HepG2 (cell line): Measurements from ENCODE around the gene ACTRT2. TPM values are rescaled to one million over a fixed set of nuclear protein-coding genes. Genes with fewer than 3 reads are reported as not detected.
A peak's percentile ranks its signal among the peaks of the same experiment; 100 is the strongest.

Experiments
- ATAC-seq: fragments of 200-7000 bp; cut with Tn5 transposase; 3 replicates; pipeline ENCODE4 v1.9.1; 2020; ENCODE audit warnings: mild to moderate bottlenecking, moderate library complexity
- BruUV-seq: library from RNA; stranded (reverse); fragments of 400-500 nt; replicated peaks from 2 replicates; lab custom pipeline; 2021; lab: Mats Ljungman, UMichigan
- CTCF ChIA-PET: fragments of 300-600 bp; formaldehyde crosslinking; extraction: SDS; loops from one replicate; lab custom pipeline; 2021; ENCODE audit warnings: low total read pairs, inconsistent platforms, low intra/inter-chr PET ratio; lab: Yijun Ruan, JAX
- POLR2A ChIA-PET: fragments of 350-600 bp; sonication (Branson Sonifier 250); formaldehyde crosslinking; loops from one replicate; lab custom pipeline; 2020; ENCODE audit warnings: antibody characterized with exemption, inconsistent platforms; lab: Yijun Ruan, JAX
- DNase-seq: peaks from one replicate; pipeline ENCODE4 v3.0.0-alpha.2; 2015; ENCODE audit warnings: low spot score
- FAIRE-seq: peaks from 3 replicates; lab custom pipeline; 2011; peaks lifted over from hg19 to GRCh38; lab: Jason Lieb, UNC
- H2AFZ ChIP-seq: one replicate; pipeline ENCODE4 v1.6.1; 2011; ENCODE audit warnings: low read length, inconsistent platforms
- H3K27ac ChIP-seq: fragments of 300-600 bp; 3 replicates; pipeline ENCODE4 v1.8.0; 2011; ENCODE audit warnings: mixed run types, mild to moderate bottlenecking, mixed read lengths, low read length, inconsistent platforms; ENCODE audit not compliant: insufficient read depth; ENCODE audit errors: extremely low read length
- H3K27me3 ChIP-seq, 2 experiments: fragments of 200-600 bp in 1 of 2; 2 replicates in 1 of 2; 3 replicates in 1 of 2; pipeline versions ENCODE4 v1.6.0 to v1.8.0; 2011; ENCODE audit warnings: low read length in 2 of 2, mild to moderate bottlenecking in 2 of 2, moderate library complexity in 2 of 2, inconsistent platforms in 1 of 2; ENCODE audit not compliant: insufficient read depth in 2 of 2, control insufficient read depth in 1 of 2
- H3K36me3 ChIP-seq, 2 experiments: fragments of 200-600 bp in 1 of 2; replicated peaks in 1 of 2; 2 replicates in 1 of 2; 3 replicates in 1 of 2; pipeline versions ENCODE4 v1.5.1 to v1.8.0; 2011; ENCODE audit warnings: low read length in 2 of 2, inconsistent platforms in 1 of 2; ENCODE audit not compliant: insufficient read depth in 2 of 2, control insufficient read depth in 1 of 2
- H3K4me1 ChIP-seq: 2 replicates; pipeline ENCODE4 v1.5.1; 2012; ENCODE audit warnings: low read length, inconsistent platforms; ENCODE audit not compliant: insufficient read depth
- H3K4me2 ChIP-seq: 2 replicates; pipeline ENCODE4 v1.6.0; 2011; ENCODE audit warnings: low read depth, low read length, inconsistent platforms
- H3K4me3 ChIP-seq, 3 experiments: fragments of 200-600 bp in 1 of 3; sonication (generic), shearing (Covaris generic) in 1 of 3; replicated peaks in 1 of 3; 2 replicates each; pipeline ENCODE4 v1.5.1; 2011 to 2016; ENCODE audit warnings: low read length in 3 of 3, inconsistent platforms in 2 of 3, low read depth in 2 of 3, mild to moderate bottlenecking in 2 of 3, control low read depth in 1 of 3, mixed read lengths in 1 of 3; ENCODE audit not compliant: insufficient read depth in 1 of 3
- H3K79me2 ChIP-seq: one replicate; pipeline ENCODE4 v1.6.1; 2011; ENCODE audit warnings: low read length, inconsistent platforms; ENCODE audit not compliant: insufficient read depth
- H3K9ac ChIP-seq: 2 replicates; pipeline ENCODE4 v1.6.0; 2011; ENCODE audit warnings: mild to moderate bottlenecking, low read depth, low read length, inconsistent platforms; ENCODE audit not compliant: insufficient read depth
- H3K9me3 ChIP-seq: 2 replicates; pipeline ENCODE4 v1.5.1; 2012; ENCODE audit warnings: mild to moderate bottlenecking, low read length
- H4K20me1 ChIP-seq: 2 replicates; pipeline ENCODE4 v1.6.0; 2011; ENCODE audit warnings: inconsistent platforms, mild to moderate bottlenecking, low read length, moderate library complexity; ENCODE audit not compliant: insufficient read depth
- DNMT3B ChIP-seq: conservative IDR thresholded peaks from 2 replicates; pipeline ENCODE4 v1.6.1; 2016; ENCODE audit warnings: missing biosample characterization, control low read depth
- HHEX ChIP-seq: IDR thresholded peaks from 2 replicates; pipeline ENCODE4 v1.6.1; 2016; ENCODE audit warnings: control low read depth
- HNRNPH1 ChIP-seq: fragments of 200-400 bp; formaldehyde crosslinking; optimal IDR thresholded peaks from 2 replicates; pipeline ENCODE3; 2017; ENCODE audit warnings: mild to moderate bottlenecking, low read depth, low read length
- MYNN ChIP-seq: sonication (generic); formaldehyde crosslinking; IDR thresholded peaks from 2 replicates; pipeline ENCODE4 v1.4.0; 2020; ENCODE audit warnings: mild to moderate bottlenecking, low read depth, missing genetic modification reagents
- SIN3B ChIP-seq: fragments of 150-350 bp; IDR thresholded peaks from 2 replicates; pipeline ENCODE4 v1.6.1; 2014; ENCODE audit warnings: low read length
- ZBTB38 ChIP-seq: sonication (generic); formaldehyde crosslinking; IDR thresholded peaks from 2 replicates; pipeline ENCODE4 v1.5.1; 2020; ENCODE audit warnings: mild to moderate bottlenecking, missing genetic modification reagents
- ZFP41 ChIP-seq: sonication (generic); formaldehyde crosslinking; IDR thresholded peaks from 2 replicates; pipeline ENCODE4 v1.4.0; 2020; ENCODE audit warnings: mild to moderate bottlenecking, missing genetic modification reagents, borderline replicate concordance
- ZFP91 ChIP-seq: sonication (generic); formaldehyde crosslinking; IDR thresholded peaks from 2 replicates; pipeline ENCODE4 v1.9.0; 2022; ENCODE audit warnings: missing genetic modification reagents, mild to moderate bottlenecking, borderline replicate concordance
- ZNF121 ChIP-seq: sonication (generic); formaldehyde crosslinking; IDR thresholded peaks from 2 replicates; pipeline ENCODE4 v1.5.0; 2020; ENCODE audit warnings: mild to moderate bottlenecking, missing genetic modification reagents
- ZNF441 ChIP-seq: sonication (generic); formaldehyde crosslinking; IDR thresholded peaks from 2 replicates; pipeline ENCODE4 v1.7.0; 2021; ENCODE audit warnings: missing genetic modification reagents, borderline replicate concordance
- ZNF790 ChIP-seq: sonication (generic); formaldehyde crosslinking; IDR thresholded peaks from 2 replicates; pipeline ENCODE4 v1.8.0; 2022; ENCODE audit warnings: missing genetic modification reagents, mild to moderate bottlenecking, borderline replicate concordance
- WGBS: methylation state at CpG from one replicate; pipeline ENCODE4 v1.1.6; 2017; ENCODE audit warnings: low lambda C conversion rate; 5-methylcytosine and 5-hydroxymethylcytosine counted together
- in situ Hi-C: cut with HindIII; loops from 2 replicates; pipeline ENCODE4 v1.10.0; 2017; ENCODE audit warnings: low pct_unique_long_range_greater_than_20kb; ENCODE audit not compliant: extremely low pct_ligation_motif_present
- intact Hi-C: fragments of 100-400 bp; cut with micrococcal nuclease; formaldehyde crosslinking; loops from one replicate; pipeline ENCODE4 v1.10.0; 2022; ENCODE audit not compliant: unreplicated experiment
- polyA plus RNA-seq, 8 experiments: library from polyadenylated mRNA; depleted of rRNA in 3 of 8; stranded (reverse) in 7 of 8; unstranded in 1 of 8; fragments of >200 nt; fragmentation: Illumina TruSeq in 4 of 8; extraction: Trizol in 4 of 8; gene quantifications; 2 replicates each; pipeline versions ENCODE4 v1.2.1 to v1.2.3, GENCODE V29; 2011 to 2016; ENCODE audit warnings: low read depth in 4 of 8, missing spikeins in 1 of 8, mixed read lengths in 1 of 8; ENCODE audit not compliant: insufficient read depth in 1 of 8
- total RNA-seq, 5 experiments: library from RNA; depleted of rRNA; stranded (reverse); fragments of >200 nt; fragmentation: Illumina TruSeq; extraction: Trizol; gene quantifications; 2 replicates each; pipeline ENCODE4 v1.2.3, GENCODE V29; 2016; ENCODE audit warnings: low read depth in 1 of 5
- TF ChIP-seq, protein P1 (sequence below): sonication (generic); formaldehyde crosslinking; IDR thresholded peaks from 2 replicates; pipeline ENCODE4 v1.5.0; 2020; ENCODE audit warnings: mild to moderate bottlenecking, missing genetic modification reagents
- TF ChIP-seq, protein P2 (sequence below): sonication (generic); formaldehyde crosslinking; IDR thresholded peaks from 2 replicates; pipeline ENCODE4 v1.4.0; 2020; ENCODE audit warnings: mild to moderate bottlenecking, missing genetic modification reagents
- TF ChIP-seq, protein P3 (sequence below): sonication (generic); formaldehyde crosslinking; IDR thresholded peaks from 2 replicates; pipeline ENCODE4 v1.4.0; 2020; ENCODE audit warnings: missing genetic modification reagents, mild to moderate bottlenecking, borderline replicate concordance

The ACTRT2 gene
- total and polyA plus RNA-seq, 2 of the 13 experiments (the other 11 are each of a cell fraction or from before 2014, with no cell fraction given) = not detected

DNA sequence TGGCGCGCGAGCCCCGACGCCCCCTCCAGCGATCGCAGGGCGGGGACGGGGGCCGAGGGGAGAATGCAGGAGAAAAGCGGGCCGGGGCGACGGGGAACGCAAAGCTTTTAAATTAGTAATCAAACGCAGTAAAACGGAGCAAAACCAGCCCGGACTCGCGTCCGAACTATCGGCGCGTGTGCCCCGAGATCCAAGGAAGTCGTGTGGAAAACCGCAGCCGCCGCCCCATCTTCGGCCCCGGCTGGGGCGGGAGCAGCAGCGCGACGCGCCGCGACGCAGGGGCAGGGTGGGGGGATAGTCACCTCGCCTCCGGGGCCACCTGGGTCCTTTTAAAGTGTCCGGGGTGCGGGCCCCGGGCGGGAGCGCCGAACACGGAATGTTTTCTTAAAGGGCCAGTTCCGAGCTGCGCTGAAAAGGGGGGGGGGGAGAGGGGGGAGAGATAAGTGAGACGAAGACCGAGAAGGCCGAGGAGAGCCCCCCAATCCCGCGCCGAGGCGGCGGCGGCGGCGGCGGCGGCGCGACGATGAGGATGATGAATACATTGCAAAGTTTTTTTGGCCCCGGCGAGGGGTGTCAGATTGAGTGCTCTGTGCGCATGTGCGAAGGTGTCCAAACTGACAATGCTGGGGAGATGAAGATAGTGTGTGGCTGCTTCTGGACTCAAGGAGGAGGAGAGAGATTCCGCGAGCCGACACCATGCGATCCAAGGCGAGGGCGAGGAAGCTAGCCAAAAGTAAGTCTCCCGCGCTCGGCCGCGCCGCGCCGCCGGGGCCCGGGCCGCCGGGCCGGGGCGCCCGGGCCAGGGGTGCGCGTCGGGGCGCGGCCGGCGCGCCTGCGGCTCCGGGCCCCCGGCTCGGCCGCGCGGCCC is 47.5 kb downstream of the ACTRT2 start, which contains the start of gene PRDM16:
Gene PRDM16, plus strand, starts transcription at position 640 of the 868 bp plus-strand sequence. Its CDS starts 57 bp downstream, at position 697.
- CTCF ChIA-PET = no interaction called here
- intact Hi-C loops (loop anchor here (5.0 kb wide), 1 partner anchor 344 kb away; no protein-coding TSS in a partner anchor), in situ Hi-C loops (loop anchor here (5.0 to 25.0 kb wide), 2 partner anchors 219 to 354 kb away; no protein-coding TSS in a partner anchor)
- Histone ChIP-seq H2AFZ (no peak within 1 kb of the TSS), H3K9me3 (no peaks in the 10 kb centered on the region), H3K4me3 (peak within 1 kb of the TSS; percentile 60 to 77 (median 74)), H3K27me3 (peaks cover under 1 to 31% of the 10 kb centered on the region in 2 experiments), H4K20me1 (no peaks in the 10 kb centered on the region), H3K36me3 (no peaks in the 10 kb centered on the region), H3K79me2 (peaks cover 2% of the 10 kb centered on the region), H3K27ac (peak within 1 kb of the TSS; percentile 56), H3K4me1 (peaks cover 35% of the 10 kb centered on the region), H3K4me2 (peak within 1 kb of the TSS; percentile 74), H3K9ac (peak within 1 kb of the TSS; percentile 67)
- no TSS peak for BruUV-seq
- POLR2A ChIA-PET = no interaction called here
- TF ChIP-seq MYNN (CRISPR knock-in tag) = no peak
- TF ChIP-seq, protein P1, sequence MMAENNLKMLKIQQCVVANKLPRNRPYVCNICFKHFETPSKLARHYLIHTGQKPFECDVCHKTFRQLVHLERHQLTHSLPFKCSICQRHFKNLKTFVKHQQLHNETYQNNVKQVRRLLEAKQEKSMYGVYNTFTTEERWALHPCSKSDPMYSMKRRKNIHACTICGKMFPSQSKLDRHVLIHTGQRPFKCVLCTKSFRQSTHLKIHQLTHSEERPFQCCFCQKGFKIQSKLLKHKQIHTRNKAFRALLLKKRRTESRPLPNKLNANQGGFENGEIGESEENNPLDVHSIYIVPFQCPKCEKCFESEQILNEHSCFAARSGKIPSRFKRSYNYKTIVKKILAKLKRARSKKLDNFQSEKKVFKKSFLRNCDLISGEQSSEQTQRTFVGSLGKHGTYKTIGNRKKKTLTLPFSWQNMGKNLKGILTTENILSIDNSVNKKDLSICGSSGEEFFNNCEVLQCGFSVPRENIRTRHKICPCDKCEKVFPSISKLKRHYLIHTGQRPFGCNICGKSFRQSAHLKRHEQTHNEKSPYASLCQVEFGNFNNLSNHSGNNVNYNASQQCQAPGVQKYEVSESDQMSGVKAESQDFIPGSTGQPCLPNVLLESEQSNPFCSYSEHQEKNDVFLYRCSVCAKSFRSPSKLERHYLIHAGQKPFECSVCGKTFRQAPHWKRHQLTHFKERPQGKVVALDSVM (CRISPR knock-in tag) = no peak
- no peak for TF ChIP-seq HHEX
- TF ChIP-seq HNRNPH1 = no peak
- TF ChIP-seq, protein P2, sequence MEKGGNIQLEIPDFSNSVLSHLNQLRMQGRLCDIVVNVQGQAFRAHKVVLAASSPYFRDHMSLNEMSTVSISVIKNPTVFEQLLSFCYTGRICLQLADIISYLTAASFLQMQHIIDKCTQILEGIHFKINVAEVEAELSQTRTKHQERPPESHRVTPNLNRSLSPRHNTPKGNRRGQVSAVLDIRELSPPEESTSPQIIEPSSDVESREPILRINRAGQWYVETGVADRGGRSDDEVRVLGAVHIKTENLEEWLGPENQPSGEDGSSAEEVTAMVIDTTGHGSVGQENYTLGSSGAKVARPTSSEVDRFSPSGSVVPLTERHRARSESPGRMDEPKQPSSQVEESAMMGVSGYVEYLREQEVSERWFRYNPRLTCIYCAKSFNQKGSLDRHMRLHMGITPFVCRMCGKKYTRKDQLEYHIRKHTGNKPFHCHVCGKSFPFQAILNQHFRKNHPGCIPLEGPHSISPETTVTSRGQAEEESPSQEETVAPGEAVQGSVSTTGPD = no peak
- 0 out of 2 replicates have a peak, but pooled peaks have one; percentile 34 for TF ChIP-seq ZBTB38 (CRISPR knock-in tag)
- TF ChIP-seq ZNF121 (CRISPR knock-in tag) = no peak
- no peak for TF ChIP-seq ZFP41 (CRISPR knock-in tag)
- TF ChIP-seq DNMT3B (CRISPR knock-in tag) = no peak
- no peak for TF ChIP-seq ZNF790 (CRISPR knock-in tag)
- TF ChIP-seq SIN3B = no peak
- TF ChIP-seq ZFP91 (CRISPR knock-in tag) = peak; percentile 26; the same call in 1 of the 2 replicates
- no peak for TF ChIP-seq ZNF441 (CRISPR knock-in tag)
- TF ChIP-seq, protein P3, sequence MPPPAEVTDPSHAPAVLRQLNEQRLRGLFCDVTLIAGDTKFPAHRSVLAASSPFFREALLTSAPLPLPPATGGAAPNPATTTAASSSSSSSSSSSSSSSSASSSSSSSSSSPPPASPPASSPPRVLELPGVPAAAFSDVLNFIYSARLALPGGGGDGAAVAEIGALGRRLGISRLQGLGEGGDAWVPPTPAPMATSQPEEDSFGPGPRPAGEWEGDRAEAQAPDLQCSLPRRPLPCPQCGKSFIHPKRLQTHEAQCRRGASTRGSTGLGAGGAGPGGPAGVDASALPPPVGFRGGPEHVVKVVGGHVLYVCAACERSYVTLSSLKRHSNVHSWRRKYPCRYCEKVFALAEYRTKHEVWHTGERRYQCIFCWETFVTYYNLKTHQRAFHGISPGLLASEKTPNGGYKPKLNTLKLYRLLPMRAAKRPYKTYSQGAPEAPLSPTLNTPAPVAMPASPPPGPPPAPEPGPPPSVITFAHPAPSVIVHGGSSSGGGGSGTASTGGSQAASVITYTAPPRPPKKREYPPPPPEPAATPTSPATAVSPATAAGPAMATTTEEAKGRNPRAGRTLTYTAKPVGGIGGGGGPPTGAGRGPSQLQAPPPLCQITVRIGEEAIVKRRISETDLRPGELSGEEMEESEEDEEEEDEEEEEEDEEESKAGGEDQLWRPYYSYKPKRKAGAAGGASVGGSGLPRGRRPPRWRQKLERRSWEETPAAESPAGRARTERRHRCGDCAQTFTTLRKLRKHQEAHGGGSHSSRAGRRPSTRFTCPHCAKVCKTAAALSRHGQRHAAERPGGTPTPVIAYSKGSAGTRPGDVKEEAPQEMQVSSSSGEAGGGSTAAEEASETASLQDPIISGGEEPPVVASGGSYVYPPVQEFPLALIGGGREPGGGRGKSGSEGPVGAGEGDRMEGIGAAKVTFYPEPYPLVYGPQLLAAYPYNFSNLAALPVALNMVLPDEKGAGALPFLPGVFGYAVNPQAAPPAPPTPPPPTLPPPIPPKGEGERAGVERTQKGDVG (CRISPR knock-in tag) = no peak
- no peak for DNase-seq
- FAIRE-seq = no peak
- WGBS = 88% methylated on average over 76 of the region's 106 CpGs
- no peak for ATAC-seq
